ENCODE data around the gene LEFTY1. TPM values are rescaled to one million over a fixed set of nuclear protein-coding genes. Genes with fewer than 3 reads are reported as not detected.

The LEFTY1 gene
- total RNA-seq, 1 experiment from 2014 or later = not detected

DNA sequence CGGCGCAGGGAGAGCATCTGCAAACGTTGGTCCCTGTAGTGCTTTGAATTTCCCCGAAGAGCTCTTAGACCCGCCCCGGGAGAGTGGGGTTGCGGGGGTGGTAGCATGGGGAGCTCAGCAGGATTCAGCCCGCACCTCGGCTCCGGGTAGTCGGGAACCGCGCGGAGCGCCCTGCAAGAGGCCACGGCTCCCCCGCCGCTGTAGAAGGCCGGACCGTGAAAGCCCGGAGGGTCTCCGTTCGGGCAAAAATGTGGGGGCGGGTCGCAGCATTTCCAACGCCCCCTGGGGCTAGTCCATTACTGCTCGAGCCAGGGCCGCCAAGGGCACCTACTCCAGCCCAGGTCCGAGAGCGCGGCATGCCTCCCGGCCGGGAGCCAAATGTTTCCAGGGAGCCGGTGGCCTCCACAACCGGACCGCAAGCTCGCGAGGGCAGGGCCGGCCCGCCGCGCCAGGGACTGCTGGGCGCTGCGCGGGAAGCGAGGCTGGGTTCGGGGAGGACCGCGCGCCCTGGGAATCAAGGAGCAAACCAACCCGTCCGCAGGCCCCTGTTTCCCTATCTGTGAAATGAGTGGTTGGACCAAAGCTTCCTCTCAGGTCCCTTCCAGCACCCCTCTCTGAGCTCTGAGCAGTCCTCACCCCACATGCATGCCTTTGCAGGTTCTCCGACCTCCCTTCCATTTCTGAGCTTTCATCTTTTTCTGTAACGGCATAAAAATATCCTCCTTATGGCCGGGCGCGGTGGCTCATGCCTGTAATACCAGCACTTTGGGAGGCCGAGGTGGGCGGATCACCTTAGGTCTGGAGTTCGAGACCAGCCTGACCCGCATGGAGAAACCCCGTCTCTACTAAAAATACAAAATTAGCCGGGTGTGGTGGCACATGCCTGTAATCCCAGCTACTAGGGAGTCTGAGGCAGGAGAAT is 6.0 kb downstream of the LEFTY1 start:
- H3K9me3 ChIP-seq = no peaks in the 10 kb centered on the region

DNA sequence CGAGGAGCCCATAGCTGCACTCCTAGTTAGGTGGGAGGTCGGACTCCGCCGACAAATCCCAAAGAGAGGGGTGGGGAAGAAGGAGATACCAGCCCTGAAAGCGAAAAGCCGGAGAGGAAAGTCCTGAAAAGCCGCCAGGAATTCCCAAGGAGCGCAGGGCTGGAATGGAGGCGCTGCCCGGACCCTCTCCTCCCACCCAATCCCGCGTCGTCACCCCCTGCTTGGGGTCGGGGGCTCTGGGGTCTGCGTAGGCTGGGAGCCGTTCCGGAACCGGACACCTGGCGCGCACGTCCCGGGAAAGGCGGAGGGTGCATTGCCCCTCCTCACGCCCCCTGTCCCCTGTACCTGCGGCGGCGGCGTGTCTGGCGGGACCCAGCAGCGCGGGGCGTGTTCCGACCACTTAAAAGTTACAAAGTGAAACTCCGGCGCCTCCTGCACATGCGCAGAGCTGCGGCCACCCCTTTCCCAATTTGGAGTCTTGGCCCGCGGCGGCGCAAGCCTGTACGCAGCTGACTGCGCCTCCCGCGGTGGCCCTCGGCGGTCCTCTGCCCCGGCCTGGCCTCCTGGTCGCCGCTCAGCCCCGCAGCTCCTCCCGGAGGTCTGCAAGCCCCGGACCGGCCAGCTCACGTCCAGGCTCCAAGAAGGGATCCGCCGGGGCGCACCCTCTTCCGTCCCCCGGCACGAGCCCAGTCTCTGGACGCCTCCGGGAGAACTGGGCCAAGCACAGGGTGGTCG is 6.8 kb downstream of the LEFTY1 start, which contains the start of gene TMEM63A:
Gene TMEM63A, minus strand, starts transcription at position 422 of the 735 bp plus-strand sequence. CDS start 4,800 bp downstream, outside the sequence.
- Histone ChIP-seq H3K27me3 (no peaks in the 10 kb centered on the region), H3K36me3 (peaks cover 5% of the 10 kb centered on the region), H3K4me3 (peak within 1 kb of the TSS; percentile 87), H3K9me3 (no peaks in the 10 kb centered on the region)
- DNase-seq = peak; percentile 87

More for the DNA sequence above, 6.0 kb downstream of the LEFTY1 start:
- Histone ChIP-seq H3K36me3 (no peaks in the 10 kb centered on the region; the same call in 1 of the 2 replicates), H3K4me3 (peak overlapping the region; percentile 87), H3K27me3 (no peaks in the 10 kb centered on the region)
- peak; percentile 71 for DNase-seq

GRCh38 chr1:225881081-225881958 is 7.6 kb downstream of the LEFTY1 start:
- H3K4me3 ChIP-seq = peak overlapping the region; percentile 87
- H3K9me3 ChIP-seq = no peaks in the 10 kb centered on the region
- H3K27me3 ChIP-seq = no peaks in the 10 kb centered on the region
- peak; percentile 52 for DNase-seq
- peaks cover 9% of the 10 kb centered on the region for H3K36me3 ChIP-seq

DNA sequence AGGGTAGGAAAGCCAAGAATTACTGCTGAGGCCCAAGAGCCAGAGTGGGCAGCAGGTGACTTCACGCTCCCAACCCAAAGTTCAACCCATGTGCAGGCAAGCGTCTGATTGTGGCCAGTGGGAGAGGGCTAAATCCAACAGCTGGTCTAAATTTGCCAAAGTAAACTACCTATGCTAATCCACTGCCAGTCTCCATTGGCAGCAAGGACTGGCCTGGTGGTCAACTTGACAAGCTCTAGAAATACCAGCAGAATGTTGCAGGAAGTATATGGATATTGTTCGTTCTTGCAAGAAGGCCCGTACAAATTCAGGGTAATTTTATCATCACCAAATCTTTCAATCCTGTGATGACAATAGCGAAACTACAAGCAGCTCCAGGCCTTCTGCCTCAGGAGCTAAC is 8.3 kb downstream of the LEFTY1 start:
- no peak for DNase-seq
- H3K36me3 ChIP-seq = peaks cover 9% of the 10 kb centered on the region
- no peak overlapping the region for H3K4me3 ChIP-seq
- H3K9me3 ChIP-seq = no peaks in the 10 kb centered on the region
- H3K27me3 ChIP-seq = no peaks in the 10 kb centered on the region

- Histone ChIP-seq H3K9me3 (no peaks in the 10 kb centered on the region), H3K27me3 (no peaks in the 10 kb centered on the region), H3K36me3 (peaks cover 9% of the 10 kb centered on the region), H3K4me3 (no peak overlapping the region)
- DNase-seq = no peak
Measured at GRCh38 chr1:225880222-225880588, 8.7 kb downstream of the LEFTY1 start.

DNA sequence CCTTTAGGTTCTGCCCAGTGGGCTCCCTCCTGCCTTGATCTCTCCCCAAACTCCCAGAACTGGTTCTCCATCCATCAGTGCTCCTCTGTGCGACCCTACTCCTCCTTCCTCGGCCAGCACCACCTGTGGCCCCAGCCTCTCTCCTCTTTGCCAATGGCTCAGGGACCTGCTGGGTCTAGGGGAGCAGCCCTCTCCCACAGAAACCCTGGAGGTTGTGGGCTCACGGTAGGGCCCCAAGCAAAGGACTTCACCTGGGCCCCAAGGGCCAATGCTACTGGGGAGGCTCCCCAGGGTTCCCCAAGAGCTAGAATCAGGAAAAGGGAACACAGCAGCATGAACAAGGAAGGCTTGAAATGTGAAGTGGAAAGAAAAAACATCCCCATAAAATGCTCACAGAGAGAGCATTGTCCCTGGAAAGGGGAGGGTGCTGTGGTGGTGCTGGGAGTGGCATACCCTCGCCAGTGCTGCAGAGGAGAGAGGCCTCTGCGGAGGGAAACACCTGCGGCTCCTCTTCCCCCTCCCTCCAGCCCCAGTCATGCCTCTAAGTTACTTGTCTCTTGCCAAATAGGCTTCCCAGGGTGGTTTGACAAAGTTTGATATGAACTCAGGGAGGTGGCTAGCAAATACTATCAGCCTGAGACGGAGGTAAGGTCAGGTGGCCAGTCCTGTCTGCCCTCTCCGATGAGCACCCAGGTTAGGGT is 9.3 kb downstream of the LEFTY1 start:
- no peaks in the 10 kb centered on the region for H3K9me3 ChIP-seq
- H3K36me3 ChIP-seq = peaks cover 12% of the 10 kb centered on the region
- no peak overlapping the region for H3K4me3 ChIP-seq
- no peak for DNase-seq
- H3K27me3 ChIP-seq = no peaks in the 10 kb centered on the region

DNA sequence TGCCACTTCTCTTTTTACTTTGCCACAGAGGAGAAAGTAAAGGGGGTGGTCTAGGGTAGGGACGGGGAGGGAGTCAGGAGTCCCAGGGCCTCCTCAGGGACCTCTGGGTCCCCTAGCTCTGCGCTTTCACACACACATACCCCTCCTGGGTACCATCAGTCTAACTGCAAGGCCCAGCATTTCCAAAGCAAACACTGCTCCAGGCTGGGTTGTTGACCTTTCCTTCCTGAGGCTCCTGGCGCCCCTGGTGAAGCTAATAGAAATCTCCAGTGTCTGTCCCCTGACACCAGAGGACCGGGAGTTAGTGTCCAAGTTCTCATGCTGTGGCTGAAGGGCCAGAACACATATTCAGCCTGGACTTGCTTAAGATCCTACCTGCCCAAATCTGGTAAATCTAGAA is 10.7 kb downstream of the LEFTY1 start:
- DNase-seq = no peak
- Histone ChIP-seq H3K27me3 (no peaks in the 10 kb centered on the region), H3K36me3 (peaks cover 20% of the 10 kb centered on the region), H3K4me3 (no peak overlapping the region), H3K9me3 (no peaks in the 10 kb centered on the region)

DNA sequence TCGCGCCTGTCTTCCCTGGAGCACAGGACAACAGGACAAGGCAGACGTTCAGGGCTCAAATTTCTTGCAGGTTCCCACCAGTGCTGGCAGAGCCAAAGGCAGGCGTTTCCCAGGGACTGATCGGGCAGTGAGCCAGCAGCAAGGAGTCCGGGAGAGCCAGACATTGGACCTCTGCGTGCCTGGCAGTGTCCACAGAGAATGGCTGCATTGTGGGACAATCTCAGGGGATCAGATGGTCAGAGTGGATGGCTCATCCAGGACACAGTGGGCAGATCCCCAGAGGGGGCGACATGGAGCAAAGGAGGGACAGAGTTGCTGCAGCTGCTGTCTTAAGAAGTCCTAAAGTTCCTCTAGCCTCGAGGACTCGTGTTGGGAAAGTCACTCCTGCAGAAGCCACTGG is 11.4 kb downstream of the LEFTY1 start:
- H3K4me3 ChIP-seq = no peak overlapping the region
- peak; percentile 42 for DNase-seq
- H3K27me3 ChIP-seq = no peaks in the 10 kb centered on the region
- H3K36me3 ChIP-seq = peaks cover 20% of the 10 kb centered on the region
- no peaks in the 10 kb centered on the region for H3K9me3 ChIP-seq

- no peaks in the 10 kb centered on the region for H3K27me3 ChIP-seq
- peaks cover 20% of the 10 kb centered on the region for H3K36me3 ChIP-seq
- no peak for DNase-seq
- H3K9me3 ChIP-seq = no peaks in the 10 kb centered on the region
- no peak overlapping the region for H3K4me3 ChIP-seq
Measured at GRCh38 chr1:225876900-225877510, 11.9 kb downstream of the LEFTY1 start.

DNA sequence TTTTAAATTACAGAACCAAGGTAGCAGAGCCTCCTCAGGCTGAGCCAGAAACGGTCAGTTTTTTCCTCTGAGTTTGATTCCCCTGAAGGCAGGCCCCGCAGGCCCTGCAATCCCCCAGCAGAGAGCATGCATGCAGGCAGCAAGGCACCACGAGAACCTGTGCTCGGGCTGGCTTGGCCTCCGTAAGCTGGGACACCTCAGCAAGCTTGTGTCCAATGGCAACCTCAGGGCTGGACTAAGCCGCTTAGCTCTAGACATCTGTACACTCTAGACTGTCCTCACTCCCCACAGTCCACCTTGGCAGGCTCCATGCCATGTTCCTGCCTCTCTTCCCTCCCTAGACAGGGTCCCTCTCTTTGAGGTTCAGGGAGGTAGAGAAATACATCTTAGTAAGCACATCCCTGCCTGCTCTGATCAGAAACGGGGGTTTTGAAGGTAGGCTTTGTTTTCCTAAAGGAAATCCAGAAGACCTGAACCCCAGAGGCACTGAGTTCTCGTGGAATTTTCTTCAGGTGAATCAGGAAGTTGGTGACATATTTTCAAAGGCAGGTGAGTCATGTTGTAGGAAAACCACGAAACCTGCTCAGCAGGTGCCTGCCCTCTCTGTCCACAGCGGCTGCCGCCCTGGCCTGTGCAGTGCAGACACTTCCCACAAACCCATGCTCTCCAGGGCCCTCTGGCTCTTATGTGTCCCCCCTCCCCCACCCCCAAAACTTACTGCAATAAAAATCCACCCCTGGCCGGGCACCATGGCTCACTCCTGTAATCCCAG is 13.7 kb downstream of the LEFTY1 start:
- DNase-seq = no peak
- H3K27me3 ChIP-seq = no peaks in the 10 kb centered on the region
- H3K4me3 ChIP-seq = no peak overlapping the region
- H3K9me3 ChIP-seq = no peaks in the 10 kb centered on the region
- peaks cover 36% of the 10 kb centered on the region for H3K36me3 ChIP-seq

GRCh38 chr1:225874431-225874830 is 14.5 kb downstream of the LEFTY1 start:
- Histone ChIP-seq H3K9me3 (no peaks in the 10 kb centered on the region), H3K4me3 (no peak overlapping the region), H3K27me3 (no peaks in the 10 kb centered on the region), H3K36me3 (peaks cover 42% of the 10 kb centered on the region)
- no peak for DNase-seq

- no peaks in the 10 kb centered on the region for H3K27me3 ChIP-seq
- no peak for DNase-seq
- no peak overlapping the region for H3K4me3 ChIP-seq
- no peaks in the 10 kb centered on the region for H3K9me3 ChIP-seq
- H3K36me3 ChIP-seq = peaks cover 42% of the 10 kb centered on the region
Measured at GRCh38 chr1:225873281-225873850, 15.6 kb downstream of the LEFTY1 start.

DNA sequence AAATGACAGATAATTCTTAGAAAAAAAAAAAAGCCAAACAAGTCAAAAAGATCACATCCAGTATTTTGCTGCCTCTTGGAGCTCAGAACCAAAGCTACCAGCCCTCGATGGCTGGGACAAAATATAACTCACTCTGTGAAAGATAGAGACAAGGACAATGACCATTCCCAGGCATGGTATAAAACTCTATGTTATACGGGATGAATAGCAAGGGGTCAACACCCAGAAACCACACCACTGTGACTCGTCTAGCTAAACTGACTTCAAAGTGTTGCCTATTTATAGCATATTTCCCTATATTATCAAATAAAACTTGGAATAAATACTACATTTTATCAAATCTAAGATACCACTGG is 16.9 kb downstream of the LEFTY1 start:
- DNase-seq = no peak
- H3K36me3 ChIP-seq = peaks cover 38% of the 10 kb centered on the region

DNA sequence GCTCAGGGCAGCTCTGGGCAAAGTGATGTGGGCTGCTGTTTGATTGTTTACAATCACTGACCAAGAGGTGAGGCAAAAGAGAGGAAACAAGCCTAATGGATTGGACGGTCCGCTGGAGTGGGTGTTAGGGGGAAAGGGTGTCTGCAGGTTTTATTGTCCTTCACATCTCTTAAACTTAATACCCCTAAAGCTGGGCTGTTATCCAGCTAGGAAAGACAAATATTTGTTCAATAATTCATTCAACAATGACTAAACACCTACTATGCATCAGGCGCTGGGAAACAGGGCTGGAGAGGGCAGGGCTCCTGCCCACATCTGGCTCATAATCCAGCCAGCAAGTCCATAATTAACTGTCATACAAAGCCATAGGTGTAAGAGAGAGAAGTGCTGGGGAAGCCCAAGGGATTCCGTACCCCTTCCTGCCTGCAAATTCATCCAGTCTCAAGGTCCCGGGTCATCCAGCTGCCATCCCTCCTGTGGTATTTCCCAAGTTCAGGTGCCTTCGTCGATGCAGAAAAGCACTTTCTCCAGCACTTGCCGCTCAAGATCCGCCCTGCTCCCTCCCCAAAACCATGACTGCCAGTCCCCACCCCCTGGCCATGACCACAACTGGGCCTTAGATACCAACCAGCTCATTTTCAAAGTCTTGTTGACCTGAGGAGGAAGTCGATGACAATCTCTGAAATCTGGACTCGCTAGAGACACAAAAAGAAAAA is 17.4 kb downstream of the LEFTY1 start:
- Histone ChIP-seq H3K9me3 (no peaks in the 10 kb centered on the region), H3K4me3 (no peak overlapping the region), H3K27me3 (no peaks in the 10 kb centered on the region), H3K36me3 (peaks cover 35% of the 10 kb centered on the region)
- peak; percentile 48 for DNase-seq

More for the DNA sequence above, 16.9 kb downstream of the LEFTY1 start:
- Histone ChIP-seq H3K4me3 (no peak overlapping the region), H3K27me3 (no peaks in the 10 kb centered on the region), H3K9me3 (no peaks in the 10 kb centered on the region)
